HG02943 (cell line): ENCODE data around the gene CRYAB.
A peak's percentile ranks its signal among the peaks of the same experiment; 100 is the strongest.
"Not testable (repeated sequence)": the region's sequence is repeated elsewhere in the genome, so short reads cannot be mapped to it uniquely, and the experiment has no call there.

Experiments
- ATAC-seq: cut with Tn5 transposase; IDR thresholded peaks from one replicate; pipeline ENCODE4 v1.9.1; 2021; ENCODE audit warnings: mild to moderate bottlenecking, low read depth, moderate library complexity; ENCODE audit not compliant: unreplicated experiment

The CRYAB gene

DNA sequence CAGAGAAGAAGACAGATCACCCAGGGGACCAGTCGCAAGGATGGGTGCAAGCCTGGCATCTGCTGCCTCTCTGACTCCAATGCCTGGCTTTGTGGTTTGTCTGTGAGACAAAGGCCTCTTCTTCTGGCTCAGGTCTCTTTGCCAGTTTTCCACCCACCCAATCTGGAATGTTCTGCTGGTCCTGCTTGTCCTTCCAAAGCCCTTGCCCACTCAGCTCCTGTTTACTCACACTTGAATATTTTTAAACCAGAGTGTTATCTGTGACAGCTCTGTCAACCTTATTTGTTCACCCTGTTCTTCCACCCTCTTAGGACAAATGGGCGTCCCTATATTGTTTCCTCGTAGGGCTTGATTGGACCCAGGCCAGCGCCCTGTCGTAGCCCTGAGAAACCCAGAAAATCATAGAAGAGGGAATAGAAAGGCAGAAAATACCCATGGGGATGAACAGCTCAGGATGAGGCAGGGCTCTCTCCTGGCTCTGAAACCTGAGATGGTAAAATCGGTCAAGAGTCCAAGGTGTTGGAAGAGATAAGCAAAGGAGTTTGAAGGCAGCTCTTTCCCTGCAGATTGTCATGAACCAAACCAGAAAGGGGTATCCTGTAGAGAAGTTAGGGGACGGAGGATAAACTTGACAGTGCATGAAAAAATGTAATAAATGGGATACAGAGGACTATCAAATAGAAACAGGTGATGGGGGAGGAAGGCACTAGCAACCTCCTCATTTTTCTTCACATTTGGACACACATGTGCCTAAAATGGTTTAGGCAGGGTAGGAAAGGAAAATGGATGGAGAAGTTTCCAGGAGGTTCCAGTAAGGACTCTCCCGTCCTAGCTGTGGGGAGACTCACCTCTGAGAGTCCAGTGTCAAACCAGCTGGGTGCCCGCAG lies 651 bp downstream of the CRYAB start:
- ATAC-seq = no peak

GRCh38 chr11:111909378-111909777 lies 2.2 kb downstream of the CRYAB start:
- ATAC-seq = no peak

- no peak for ATAC-seq
Observed at GRCh38 chr11:111908639-111909305, 2.8 kb downstream of the CRYAB start.

GRCh38 chr11:111906680-111907079 lies 4.9 kb downstream of the CRYAB start:
- no peak for ATAC-seq

GRCh38 chr11:111905411-111905810 lies 6.2 kb downstream of the CRYAB start:
- no peak for ATAC-seq

GRCh38 chr11:111886844-111887243 lies 24.7 kb downstream of the CRYAB start:
- no peak for ATAC-seq

DNA sequence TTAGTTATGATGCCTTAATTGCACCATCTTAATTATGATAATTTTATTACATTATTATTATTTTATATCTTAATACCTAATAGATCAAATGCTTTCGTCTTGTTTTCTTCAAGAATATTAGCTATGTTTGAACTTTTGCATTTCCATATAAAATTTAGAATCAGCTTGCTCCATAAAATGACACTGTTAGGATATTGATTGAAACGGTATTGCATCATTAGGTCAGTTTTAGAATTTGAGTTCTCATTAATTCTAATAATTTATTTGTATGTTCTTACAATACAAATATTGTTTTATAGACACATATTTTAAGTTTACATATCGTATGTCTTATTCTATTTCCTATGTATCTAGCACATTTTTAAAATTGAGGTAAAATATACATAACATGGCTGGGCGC lies 25.5 kb downstream of the CRYAB start:
- ATAC-seq = no peak

DNA sequence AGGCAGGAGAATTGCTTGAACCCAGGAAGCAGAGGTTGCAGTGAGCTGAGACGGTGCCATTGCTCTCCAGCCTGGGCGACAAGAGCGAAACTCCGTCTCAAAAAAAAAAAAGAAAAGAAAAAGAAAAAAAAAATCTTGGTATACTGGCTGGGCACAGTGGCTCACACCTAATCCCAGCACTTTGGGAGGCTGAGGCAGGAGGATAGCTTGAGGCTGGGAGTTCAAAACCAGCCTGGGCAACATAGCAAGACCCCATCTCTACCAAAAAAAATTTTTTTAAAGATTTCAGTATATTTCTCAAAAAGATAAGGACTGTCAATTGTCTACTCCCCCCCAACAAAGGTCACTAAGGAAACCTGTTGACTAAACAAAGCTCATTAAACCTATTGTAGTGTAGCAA lies 26.5 kb downstream of the CRYAB start:
- not testable (repeated sequence) for ATAC-seq

DNA sequence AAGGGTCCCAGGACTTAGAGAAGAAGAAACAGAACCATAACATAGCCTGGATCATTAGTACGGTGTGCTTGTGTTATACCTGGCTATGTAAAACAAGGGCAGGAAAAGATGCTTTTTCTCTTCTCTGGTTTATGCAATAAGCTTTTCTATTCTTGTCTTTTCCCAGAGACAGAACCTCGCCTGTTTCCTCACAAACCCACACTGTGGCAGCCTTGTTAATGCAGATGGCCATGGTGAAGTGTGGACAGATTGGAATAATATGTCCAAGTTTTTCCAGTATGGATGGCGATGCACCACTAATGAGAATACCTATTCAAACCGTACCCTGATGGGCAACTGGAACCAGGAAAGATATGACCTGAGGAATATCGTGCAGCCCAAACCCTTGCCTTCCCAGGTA lies 29.4 kb downstream of the CRYAB start:
- no peak for ATAC-seq

DNA sequence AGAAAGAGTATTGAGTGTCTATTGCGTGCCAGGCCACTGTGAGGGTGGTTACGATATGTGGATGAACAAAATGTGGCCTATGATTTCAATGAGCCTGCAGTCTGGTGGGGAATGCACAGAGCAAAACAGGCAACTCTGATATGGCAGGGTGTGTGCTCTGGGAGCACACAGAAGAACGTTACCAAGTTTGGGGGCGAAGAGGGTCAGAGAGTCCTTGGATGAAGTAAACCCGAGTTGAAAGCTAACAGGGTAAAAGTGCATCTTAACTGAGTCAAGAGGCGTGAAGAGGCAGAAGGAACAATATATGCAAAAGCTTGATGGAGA lies 32.0 kb downstream of the CRYAB start:
- ATAC-seq = no peak

GRCh38 chr11:111878849-111879636 lies 32.5 kb downstream of the CRYAB start, which contains the start of the genes CFAP68 and FDXACB1:
CFAP68 (plus strand) TSS chr11:111879541; CDS start chr11:111879561, 20 bp downstream.
FDXACB1 (minus strand) TSS chr11:111879165; CDS start chr11:111879132, 33 bp downstream.
- ATAC-seq = peak; percentile 95

GRCh38 chr11:111878385-111878848 lies 33.2 kb downstream of the CRYAB start:
- peak; percentile 21 for ATAC-seq

GRCh38 chr11:111871693-111872161 lies 39.8 kb downstream of the CRYAB start:
- no peak for ATAC-seq

GRCh38 chr11:111870886-111871692 lies 40.5 kb downstream of the CRYAB start, which contains the start of gene ALG9:
ALG9 (minus strand) TSS chr11:111871581; CDS start chr11:111871482, 99 bp downstream.
- peak; percentile 82 for ATAC-seq

DNA sequence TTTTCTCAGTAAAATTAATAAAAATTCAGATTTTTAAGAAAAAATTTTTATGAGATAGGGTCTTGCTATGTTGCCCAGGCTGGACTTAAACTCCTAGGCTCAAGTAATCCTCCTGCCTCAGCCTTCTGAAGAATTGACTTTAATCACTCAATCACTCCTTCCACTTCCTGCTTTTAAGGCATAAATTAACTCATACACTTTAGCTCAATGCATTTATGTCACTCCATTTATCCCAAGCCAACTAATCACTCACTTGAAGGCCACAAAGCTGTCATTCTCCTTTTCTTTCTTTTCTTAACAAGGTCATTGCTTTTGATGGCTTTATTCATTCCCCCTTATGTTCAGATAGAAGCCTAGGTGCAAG lies 41.1 kb downstream of the CRYAB start:
- ATAC-seq = no peak

- ATAC-seq = no peak
Observed at GRCh38 chr11:111870113-111870512, 41.5 kb downstream of the CRYAB start.

DNA sequence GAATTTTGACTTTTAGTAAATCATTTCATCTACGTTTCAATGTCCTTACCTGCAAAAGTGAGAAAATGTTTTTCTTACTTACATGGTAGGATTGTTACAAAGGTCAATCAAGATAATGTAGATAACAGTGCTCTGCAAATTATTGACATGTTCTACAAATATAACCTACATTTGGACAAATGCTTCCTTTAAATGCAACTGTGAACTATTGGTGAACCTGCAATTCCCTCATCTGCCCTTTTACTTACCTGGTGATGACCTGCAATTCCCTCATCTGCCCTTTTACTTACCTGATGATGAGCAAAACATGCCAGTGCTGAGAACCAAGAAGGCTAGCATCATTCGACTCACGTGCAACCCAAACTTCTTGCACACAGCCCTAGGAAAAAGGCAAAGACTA lies 51.3 kb downstream of the CRYAB start:
- ATAC-seq = no peak
